Ishikawa (cell line): ENCODE results near the gene RNF212B.

Experiments used
- CEBPB ChIP-seq: IDR thresholded peaks from 2 replicates; pipeline ENCODE4 v1.6.1; 2012
- EP300 ChIP-seq: IDR thresholded peaks from 2 replicates; pipeline ENCODE4 v1.6.1; 2012; ENCODE audit warnings: borderline replicate concordance
- NFIC ChIP-seq: IDR thresholded peaks from 2 replicates; pipeline ENCODE4 v1.6.1; 2012
- TAF1 ChIP-seq: IDR thresholded peaks from 2 replicates; pipeline ENCODE4 v1.6.1; 2012; ENCODE audit warnings: low read depth, mild to moderate bottlenecking
- TEAD4 ChIP-seq: IDR thresholded peaks from 2 replicates; pipeline ENCODE4 v1.6.1; 2012
- TF ChIP-seq, protein P1 (sequence below): IDR thresholded peaks from 2 replicates; pipeline ENCODE4 v1.6.1; 2012; ENCODE audit warnings: low read depth, mild to moderate bottlenecking

DNA sequence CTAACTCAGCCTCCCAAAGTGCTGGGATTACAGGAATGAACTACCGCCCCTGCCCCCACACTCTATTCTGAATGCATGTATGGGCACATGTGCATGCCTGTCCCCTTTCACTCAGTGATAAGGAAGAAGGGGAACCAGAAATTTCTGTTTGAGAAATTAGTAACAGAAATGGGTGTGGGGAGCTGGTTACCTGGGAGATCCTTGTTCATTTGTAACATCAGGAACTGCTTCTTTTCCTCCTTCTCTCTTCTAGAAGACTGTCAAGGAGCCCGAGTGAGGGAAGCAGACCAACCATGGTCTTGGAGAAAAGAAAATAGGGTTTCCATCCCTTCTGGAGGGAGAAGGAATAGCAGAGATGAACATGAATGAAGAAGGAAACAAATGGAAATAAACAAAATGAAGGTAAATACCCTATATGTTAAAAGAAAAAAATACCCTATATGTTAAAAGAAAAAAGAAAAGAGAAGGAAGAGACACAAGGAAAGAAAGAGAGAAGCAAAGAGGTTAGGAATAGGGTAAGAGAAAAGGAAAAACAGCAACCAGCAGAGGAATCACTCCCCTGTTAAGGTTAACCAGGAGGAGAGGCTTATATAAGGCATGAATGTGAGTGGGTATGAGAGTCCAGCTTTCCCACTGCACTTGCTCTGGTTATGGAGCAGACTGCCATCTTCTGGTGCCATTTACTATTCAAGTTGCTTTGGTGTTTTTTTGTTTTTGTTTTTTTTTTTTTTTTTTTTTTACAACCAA, 61.6 kb downstream of the RNF212B start:
- TF ChIP-seq CEBPB, result no peak
- no peak for TF ChIP-seq EP300
- no peak for TF ChIP-seq TEAD4
- TF ChIP-seq TAF1, result no peak
- TF ChIP-seq, protein P1, sequence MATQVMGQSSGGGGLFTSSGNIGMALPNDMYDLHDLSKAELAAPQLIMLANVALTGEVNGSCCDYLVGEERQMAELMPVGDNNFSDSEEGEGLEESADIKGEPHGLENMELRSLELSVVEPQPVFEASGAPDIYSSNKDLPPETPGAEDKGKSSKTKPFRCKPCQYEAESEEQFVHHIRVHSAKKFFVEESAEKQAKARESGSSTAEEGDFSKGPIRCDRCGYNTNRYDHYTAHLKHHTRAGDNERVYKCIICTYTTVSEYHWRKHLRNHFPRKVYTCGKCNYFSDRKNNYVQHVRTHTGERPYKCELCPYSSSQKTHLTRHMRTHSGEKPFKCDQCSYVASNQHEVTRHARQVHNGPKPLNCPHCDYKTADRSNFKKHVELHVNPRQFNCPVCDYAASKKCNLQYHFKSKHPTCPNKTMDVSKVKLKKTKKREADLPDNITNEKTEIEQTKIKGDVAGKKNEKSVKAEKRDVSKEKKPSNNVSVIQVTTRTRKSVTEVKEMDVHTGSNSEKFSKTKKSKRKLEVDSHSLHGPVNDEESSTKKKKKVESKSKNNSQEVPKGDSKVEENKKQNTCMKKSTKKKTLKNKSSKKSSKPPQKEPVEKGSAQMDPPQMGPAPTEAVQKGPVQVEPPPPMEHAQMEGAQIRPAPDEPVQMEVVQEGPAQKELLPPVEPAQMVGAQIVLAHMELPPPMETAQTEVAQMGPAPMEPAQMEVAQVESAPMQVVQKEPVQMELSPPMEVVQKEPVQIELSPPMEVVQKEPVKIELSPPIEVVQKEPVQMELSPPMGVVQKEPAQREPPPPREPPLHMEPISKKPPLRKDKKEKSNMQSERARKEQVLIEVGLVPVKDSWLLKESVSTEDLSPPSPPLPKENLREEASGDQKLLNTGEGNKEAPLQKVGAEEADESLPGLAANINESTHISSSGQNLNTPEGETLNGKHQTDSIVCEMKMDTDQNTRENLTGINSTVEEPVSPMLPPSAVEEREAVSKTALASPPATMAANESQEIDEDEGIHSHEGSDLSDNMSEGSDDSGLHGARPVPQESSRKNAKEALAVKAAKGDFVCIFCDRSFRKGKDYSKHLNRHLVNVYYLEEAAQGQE, result no peak
- TF ChIP-seq NFIC, result no peak
